AG09319 (cell line): Measurements from ENCODE around the gene CNGA3.

Source experiments
- DNase-seq: peaks from one replicate; pipeline ENCODE4 v3.0.0-alpha.2; 2010; ENCODE audit warnings: low read depth; ENCODE audit errors: extremely low read depth
- CTCF ChIP-seq: IDR thresholded peaks from 2 replicates; pipeline ENCODE4 v1.5.1; 2011; ENCODE audit warnings: low read depth, mild to moderate bottlenecking, inconsistent platforms, low read length, moderate library complexity

Gene CNGA3

GRCh38 chr2:98436734-98437133 lies 90.5 kb downstream of the CNGA3 start:
- TF ChIP-seq CTCF = no peak

GRCh38 chr2:98438190-98439133 lies 92.2 kb downstream of the CNGA3 start:
- DNase-seq = no peak
- no peak for TF ChIP-seq CTCF

More at GRCh38 chr2:98436734-98437133, 90.5 kb downstream of the CNGA3 start:
- DNase-seq = no peak

GRCh38 chr2:98441706-98442450 lies 95.6 kb downstream of the CNGA3 start:
- no peak for DNase-seq
- no peak for TF ChIP-seq CTCF

GRCh38 chr2:98442488-98442887 lies 96.2 kb downstream of the CNGA3 start:
- no peak for TF ChIP-seq CTCF
- DNase-seq = no peak

- DNase-seq = no peak
- TF ChIP-seq CTCF = no peak; the same call in 1 of the 2 replicates
Observed at GRCh38 chr2:98444436-98445176, 98.3 kb downstream of the CNGA3 start, which contains the start of gene INPP4A. TSS of gene INPP4A (plus strand) at chr2:98444858. CDS start at chr2:98520049, 75,191 bp downstream.

- no peak for DNase-seq
- no peak for TF ChIP-seq CTCF
Observed at GRCh38 chr2:98445177-98445682, 99.0 kb downstream of the CNGA3 start.
